ENCODE results near the gene GALNT10.

Gene GALNT10

GRCh38 chr5:154386952-154387629 is 196.6 kb downstream of the GALNT10 start:
- no peak for DNase-seq

GRCh38 chr5:154388842-154389241 is 198.3 kb downstream of the GALNT10 start:
- no peak for DNase-seq

DNA sequence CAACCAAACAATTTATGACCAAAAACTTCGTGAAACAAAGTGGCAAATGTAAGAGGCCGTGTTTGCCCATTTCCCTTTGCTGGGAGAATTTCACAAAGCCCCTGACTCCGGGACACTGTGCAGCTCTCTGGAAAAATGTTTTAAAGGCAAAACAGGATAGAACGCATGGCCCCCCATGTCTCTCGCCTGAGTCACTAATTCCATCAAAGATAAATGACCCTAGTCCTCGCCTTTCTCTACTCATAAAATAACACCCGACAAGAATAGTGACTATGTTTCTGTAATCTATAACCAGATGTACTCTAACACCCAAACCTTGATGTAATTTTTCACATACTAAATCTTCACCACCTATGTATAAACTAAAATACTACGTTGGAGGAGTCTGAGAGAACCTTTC is 199.6 kb downstream of the GALNT10 start:
- DNase-seq: no peak

GRCh38 chr5:154390746-154391359 is 200.3 kb downstream of the GALNT10 start:
- no peak for DNase-seq

DNA sequence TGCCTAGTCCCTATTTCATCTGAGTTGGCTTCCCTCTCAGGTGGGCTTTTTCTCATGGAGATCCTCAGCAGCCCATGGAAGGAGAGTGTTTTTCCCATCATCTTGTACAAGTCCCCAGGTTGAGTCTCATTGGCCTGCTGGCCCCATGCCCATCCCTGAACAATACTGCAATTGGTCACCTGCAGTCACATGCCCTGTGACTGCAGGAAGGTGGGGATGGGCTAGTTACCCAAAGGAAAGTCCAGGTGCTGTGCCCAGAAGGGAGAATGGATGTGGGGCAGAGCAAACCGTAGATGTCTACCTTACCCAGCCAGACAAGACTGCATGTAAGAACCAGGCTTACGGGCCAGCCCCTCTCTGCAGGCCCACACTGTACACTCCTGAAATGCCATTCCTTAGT is 201.3 kb downstream of the GALNT10 start:
- DNase-seq: no peak

DNA sequence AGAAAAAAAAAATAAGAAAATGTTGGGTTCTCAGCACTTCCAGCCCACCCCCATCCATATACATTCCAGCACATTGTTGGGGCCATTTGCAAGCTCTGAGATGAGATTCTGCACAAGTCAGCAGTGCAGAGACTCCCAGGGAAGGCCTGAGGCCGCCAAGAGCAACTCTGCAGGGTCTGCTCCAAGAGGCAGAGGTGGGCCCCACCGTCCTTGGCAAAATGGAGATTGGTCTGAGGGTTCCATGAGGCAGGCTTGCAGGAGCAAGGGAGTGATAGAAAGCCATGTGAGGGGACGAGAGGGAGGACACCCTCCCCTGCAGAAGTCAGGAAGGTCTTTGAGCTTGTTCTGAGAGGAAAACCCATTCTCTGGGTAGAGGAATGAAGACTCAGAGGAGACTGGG is 203.3 kb downstream of the GALNT10 start:
- DNase-seq: no peak

DNA sequence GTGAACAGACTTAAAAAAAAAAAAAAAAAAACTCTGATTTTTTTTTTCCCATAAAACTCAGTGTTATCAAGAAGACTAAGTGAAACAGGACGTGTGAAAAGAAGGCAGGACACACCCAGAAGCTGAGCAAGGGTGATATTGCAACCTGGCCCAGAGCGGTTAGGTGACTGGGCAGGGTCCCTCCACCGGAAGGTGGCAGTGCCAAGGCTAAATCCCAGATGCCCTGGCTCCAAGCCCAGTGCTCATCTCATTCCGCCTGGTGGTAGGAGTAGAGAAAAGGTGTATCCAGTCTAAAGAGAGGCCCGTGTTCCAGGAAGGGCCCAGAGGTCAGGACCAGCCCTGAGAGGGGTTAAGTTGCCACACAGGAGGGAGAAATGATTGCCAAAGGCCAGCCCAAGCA is 203.8 kb downstream of the GALNT10 start:
- no peak for DNase-seq

DNA sequence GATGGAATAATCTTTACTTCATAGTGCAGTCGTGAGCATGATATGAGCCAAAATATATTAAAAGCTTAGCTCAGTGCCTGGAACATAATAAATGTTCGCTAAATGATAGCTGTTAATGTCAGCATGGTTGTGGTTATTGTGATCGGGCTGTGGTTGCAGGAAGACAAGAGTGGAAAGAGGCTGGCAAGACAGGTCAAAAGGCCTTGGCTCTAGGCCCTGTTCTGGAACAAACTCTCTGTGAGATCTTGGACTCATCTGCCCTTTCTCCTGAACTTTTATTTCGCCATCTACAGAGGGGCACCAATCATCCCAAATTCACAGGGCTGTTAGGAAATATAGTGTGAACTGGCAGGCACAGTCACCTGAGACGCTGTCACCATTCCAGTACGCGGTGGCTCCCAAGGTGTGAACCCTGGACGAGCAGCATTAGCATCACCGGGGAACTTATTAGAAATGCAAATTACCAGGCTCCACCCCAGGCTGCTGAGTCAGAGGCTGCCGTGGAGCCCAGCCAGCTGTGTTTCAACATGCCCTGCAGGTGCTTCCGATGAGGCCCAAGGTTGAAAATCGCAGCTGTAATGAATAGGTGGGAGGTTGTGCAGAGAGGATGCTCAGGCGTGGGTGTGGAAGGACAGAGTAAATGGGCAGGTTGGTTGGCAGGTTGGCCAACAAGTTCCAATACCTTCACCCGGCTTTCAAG is 205.0 kb downstream of the GALNT10 start:
- no peak for DNase-seq

GRCh38 chr5:154396128-154396527 is 205.6 kb downstream of the GALNT10 start:
- DNase-seq: no peak

- no peak for DNase-seq
Measured at GRCh38 chr5:154397652-154398406, 207.3 kb downstream of the GALNT10 start.

DNA sequence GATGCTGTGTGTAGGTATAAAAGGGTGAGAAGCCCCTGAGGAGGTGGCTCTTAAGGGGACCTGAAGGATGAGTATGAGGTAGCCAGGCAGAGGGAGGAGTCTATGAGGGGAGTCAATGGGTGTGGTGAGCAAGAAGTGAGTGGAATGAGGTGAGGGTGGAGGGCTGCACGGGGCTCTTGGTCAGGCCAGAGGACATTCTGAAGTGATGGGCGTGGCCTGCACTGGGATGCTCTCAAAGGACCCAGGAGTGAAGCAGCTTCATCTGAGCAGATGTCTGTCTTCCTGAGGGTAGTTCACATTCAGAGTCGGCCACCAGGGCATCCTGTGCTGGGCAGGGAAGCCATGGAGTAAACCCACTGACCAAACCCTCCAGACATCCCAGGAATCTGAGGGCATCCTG is 210.1 kb downstream of the GALNT10 start:
- DNase-seq: no peak

DNA sequence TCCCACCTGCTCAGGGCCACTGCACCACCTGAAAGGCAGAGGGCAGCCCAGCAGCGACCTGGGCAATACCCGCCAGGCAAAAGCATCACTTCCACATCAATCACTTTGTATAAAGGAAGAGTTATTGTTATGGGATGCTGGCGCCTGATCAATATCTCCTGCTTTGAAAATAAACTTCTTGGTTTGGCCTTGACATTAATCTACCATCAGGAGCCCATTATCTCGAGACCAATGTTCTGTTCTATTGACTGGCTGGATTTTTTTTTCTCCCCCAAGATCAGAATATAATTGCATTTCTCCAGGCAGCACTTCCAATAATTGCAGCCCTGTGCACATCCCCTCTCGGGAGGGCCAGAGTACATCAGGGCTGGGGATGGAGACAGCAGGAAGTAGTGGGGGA is 210.8 kb downstream of the GALNT10 start:
- no peak for DNase-seq

DNA sequence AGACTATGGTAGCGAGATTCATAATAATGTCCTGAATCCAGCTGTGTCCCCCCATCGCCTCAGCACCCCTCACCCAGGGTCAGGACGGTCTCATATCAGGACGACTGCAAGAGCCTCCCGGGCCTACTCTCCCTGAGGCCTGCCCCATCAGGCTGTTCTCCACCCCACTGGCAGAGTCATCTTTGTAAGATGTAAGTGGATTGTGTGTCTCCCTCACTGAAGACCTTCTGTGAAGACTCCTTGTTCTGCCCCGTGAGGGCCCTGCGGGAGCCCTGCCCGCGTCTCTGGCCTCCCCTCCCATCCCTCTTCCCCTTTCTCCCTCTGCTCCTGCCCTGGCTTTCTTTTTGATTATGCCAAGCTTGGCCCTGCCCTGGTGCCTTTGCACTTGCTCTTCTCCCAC is 211.4 kb downstream of the GALNT10 start:
- DNase-seq: no peak

DNA sequence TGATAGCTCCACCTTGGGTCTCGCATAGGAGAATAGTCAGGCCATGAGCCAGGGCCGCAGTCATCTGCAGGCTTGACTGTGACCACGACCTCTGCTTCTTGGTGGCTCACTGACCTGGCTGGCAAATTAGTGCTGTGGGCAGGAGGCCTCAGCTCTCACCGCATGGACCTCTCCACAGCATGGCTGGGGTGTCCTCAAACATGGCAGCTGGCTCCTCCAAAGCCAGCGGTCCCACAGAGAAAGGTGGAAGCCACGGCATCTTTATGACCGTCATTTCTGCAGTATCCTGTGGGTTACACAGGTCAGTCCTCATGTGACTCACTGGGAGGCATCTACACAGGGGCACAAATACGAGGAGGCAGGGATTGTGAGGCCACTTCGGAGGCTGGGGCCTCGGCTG is 212.1 kb downstream of the GALNT10 start:
- DNase-seq: no peak

GRCh38 chr5:154403234-154403633 is 212.7 kb downstream of the GALNT10 start:
- DNase-seq: no peak

DNA sequence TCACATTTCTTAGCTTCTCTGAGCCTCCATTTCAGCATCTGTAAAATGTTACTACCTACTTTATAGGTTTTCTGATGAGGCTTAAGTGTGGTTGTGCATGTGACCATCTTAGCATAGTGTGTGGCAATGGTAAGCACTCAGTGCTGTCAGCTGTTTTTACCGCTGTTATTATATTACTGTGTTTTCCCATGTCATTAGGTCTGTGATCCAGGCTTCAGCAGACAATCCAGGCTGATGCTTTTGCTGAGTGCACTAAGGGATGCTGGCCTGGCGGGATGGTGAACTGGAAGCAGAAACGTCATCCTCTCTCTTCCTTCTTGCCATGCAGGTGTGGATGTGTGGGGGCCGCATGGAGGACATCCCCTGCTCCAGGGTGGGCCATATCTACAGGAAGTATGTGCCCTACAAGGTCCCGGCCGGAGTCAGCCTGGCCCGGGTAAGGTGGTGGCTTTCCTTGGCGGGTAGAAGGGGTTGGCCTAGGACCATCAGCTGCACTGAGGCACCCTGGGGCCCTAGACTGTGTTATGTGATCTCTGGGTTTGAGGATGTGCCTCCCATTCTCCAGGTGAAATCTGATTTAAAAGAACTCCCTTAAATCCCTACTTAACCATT is 213.3 kb downstream of the GALNT10 start:
- no peak for DNase-seq

- peak; percentile 61 for DNase-seq
Measured at GRCh38 chr5:154405078-154405792, 214.7 kb downstream of the GALNT10 start.

DNA sequence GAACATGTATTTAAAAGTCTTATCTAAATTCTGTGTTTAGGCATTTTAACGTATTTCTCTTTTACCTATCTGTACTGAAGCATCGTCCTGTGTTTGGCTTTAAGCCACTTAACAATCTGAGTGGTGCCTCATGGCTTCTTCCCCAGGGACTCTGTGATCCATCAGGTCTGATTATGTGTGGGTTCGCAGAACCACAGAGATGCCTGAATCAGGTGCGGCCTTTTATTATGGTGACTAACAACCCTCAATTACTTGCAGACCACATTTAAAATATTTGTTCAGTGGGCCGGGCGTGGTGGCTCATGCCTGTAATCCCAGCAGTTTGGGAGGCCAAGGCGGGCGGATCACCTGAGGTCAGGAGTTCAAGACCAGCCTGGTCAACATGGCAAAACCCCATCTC is 215.7 kb downstream of the GALNT10 start:
- DNase-seq: no peak

DNA sequence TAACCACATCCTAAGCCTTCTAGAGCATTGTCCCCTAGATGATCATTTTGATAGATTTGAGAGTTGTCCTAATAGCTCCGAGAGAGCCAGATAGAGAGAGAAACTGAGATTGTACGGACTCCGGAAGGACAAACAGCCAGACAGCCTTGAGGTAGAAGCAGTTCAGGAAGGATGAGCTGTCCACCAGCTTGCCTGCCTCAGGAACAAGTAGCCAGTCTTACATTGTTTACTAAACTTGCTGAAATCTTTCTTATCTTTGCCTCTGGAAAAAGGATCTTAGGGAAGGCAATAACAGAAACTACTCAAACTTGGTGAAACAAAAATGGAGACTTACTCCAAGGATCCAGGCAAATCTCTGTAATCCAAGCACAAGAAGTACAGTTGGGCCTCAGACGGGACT is 216.3 kb downstream of the GALNT10 start:
- no peak for DNase-seq

DNA sequence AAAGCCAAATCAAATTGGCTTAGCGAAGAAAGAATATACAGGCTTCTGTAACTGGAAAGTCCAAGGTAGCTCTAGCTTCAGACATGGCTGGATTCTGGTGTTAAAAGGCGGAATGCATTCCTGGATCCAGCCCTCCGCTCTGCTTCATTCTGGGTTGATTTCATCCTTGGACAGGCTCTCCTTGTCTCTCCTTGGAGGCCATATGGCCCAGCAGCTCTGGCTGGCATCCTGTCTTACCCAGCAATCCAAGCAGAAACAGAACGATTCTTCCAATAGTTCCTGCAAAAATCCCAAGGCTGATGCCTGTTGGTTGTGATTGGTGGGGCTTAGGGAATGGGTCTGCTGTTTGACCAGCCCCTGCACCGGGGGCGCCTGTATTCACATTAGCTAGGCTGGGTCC is 218.3 kb downstream of the GALNT10 start:
- no peak for DNase-seq

DNA sequence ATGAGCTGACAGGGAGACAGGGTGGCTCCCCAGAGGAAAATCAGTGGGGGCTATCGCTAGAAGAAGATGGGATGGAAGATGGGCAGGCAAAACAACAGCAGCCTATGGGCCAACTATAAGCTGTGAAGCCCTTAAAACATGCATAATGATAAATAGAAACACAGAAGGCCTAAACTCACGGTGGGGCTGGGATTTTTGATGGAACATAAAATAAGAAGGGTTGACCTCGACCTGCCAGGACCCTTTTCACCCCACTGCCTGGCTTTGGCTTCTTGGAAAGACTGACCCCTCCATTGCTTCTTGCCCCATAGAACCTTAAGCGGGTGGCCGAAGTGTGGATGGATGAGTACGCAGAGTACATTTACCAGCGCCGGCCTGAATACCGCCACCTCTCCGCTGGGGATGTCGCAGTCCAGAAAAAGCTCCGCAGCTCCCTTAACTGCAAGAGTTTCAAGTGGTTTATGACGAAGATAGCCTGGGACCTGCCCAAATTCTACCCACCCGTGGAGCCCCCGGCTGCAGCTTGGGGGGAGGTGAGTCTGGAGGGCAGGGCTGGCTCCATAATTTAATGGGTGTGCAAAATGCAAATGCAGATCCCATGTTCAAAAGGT is 218.8 kb downstream of the GALNT10 start:
- no peak for DNase-seq

DNA sequence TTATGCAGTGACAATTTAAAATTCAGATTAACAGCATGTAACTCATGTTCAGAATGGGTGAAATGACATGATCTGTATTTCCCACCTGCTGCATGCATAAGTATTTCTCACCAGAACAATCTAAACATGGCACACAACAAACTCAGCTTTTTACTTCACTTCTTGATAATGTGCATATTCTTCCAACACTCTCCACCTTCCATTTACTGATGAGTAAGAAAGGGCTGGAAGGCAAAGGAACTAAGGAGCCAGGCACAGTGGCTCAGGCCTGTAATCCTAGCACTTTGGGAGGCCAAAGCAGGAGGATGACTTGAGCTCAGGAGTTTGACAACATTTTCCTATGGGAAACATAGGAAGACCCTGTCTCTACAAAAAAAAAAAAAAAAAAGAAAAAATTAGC is 219.5 kb downstream of the GALNT10 start:
- DNase-seq: no peak
